RWPE2 (cell line): ENCODE data around the gene NKIRAS1.

Experiments used
- ATAC-seq: fragments of 200-7000 bp; cut with Tn5 transposase; 3 replicates; pipeline ENCODE4 v1.9.1; 2021; ENCODE audit warnings: low read depth
- DNase-seq: peaks from one replicate; pipeline ENCODE4 v3.0.0-alpha.2; 2020; ENCODE audit warnings: low spot score
- H3K27ac ChIP-seq: fragments of 450-650 bp; 2 replicates; pipeline ENCODE4 v1.5.1; 2017; ENCODE audit warnings: mild to moderate bottlenecking; ENCODE audit not compliant: poor library complexity, severe bottlenecking
- H3K27me3 ChIP-seq: fragments of 250-450 bp; sonication (Bioruptor Pico); 2 replicates; pipeline ENCODE4 v1.5.1; 2021; ENCODE audit warnings: mild to moderate bottlenecking, moderate library complexity; ENCODE audit not compliant: insufficient read depth, poor library complexity, severe bottlenecking
- H3K36me3 ChIP-seq: fragments of 250-450 bp; sonication (Bioruptor Pico); 2 replicates; pipeline ENCODE4 v1.5.1; 2020; ENCODE audit warnings: low read depth, mild to moderate bottlenecking, moderate library complexity
- H3K4me1 ChIP-seq: fragments of 250-450 bp; sonication (Bioruptor Pico); 2 replicates; pipeline ENCODE4 v1.5.1; 2021; ENCODE audit warnings: mild to moderate bottlenecking, moderate library complexity; ENCODE audit not compliant: insufficient read depth, poor library complexity, severe bottlenecking
- H3K4me3 ChIP-seq: fragments of 250-450 bp; sonication (Bioruptor Pico); 2 replicates; pipeline ENCODE4 v1.5.1; 2021; ENCODE audit warnings: mild to moderate bottlenecking, moderate library complexity; ENCODE audit not compliant: severe bottlenecking
- H3K9me3 ChIP-seq: fragments of 250-450 bp; sonication (Bioruptor Pico); 2 replicates; pipeline ENCODE4 v1.5.1; 2021; ENCODE audit warnings: mild to moderate bottlenecking, moderate library complexity; ENCODE audit not compliant: severe bottlenecking
- CTCF ChIP-seq: fragments of 450-650 bp; IDR thresholded peaks from one replicate; pipeline ENCODE4 v1.5.1; 2017; ENCODE audit warnings: mild to moderate bottlenecking, moderate library complexity; ENCODE audit not compliant: poor library complexity, severe bottlenecking

NKIRAS1 gene

GRCh38 chr3:23941440-23941839 lies 24.6 kb upstream of the NKIRAS1 start:
- H3K36me3 ChIP-seq: no peaks in the 10 kb centered on the region
- no peaks in the 10 kb centered on the region for H3K9me3 ChIP-seq
- H3K4me3 ChIP-seq: no peak overlapping the region
- DNase-seq (no peak), ATAC-seq (no peak)
- no peaks in the 10 kb centered on the region for H3K27me3 ChIP-seq
- no peak for TF ChIP-seq CTCF
- no peaks in the 10 kb centered on the region for H3K4me1 ChIP-seq
- no peak overlapping the region for H3K27ac ChIP-seq

GRCh38 chr3:23940775-23941174 lies 24.0 kb upstream of the NKIRAS1 start:
- Histone ChIP-seq H3K9me3 (no peaks in the 10 kb centered on the region), H3K27ac (no peak overlapping the region), H3K4me1 (no peaks in the 10 kb centered on the region), H3K27me3 (no peaks in the 10 kb centered on the region), H3K4me3 (no peak overlapping the region), H3K36me3 (no peaks in the 10 kb centered on the region)
- TF ChIP-seq CTCF: no peak
- no peak for ATAC-seq
- no peak for DNase-seq

- H3K4me3 ChIP-seq: no peak overlapping the region
- no peak overlapping the region for H3K27ac ChIP-seq
- H3K27me3 ChIP-seq: no peaks in the 10 kb centered on the region
- no peaks in the 10 kb centered on the region for H3K9me3 ChIP-seq
- no peaks in the 10 kb centered on the region for H3K4me1 ChIP-seq
- DNase-seq (no peak), ATAC-seq (no peak)
- TF ChIP-seq CTCF: no peak
- H3K36me3 ChIP-seq: no peaks in the 10 kb centered on the region
Measured at GRCh38 chr3:23938688-23939087, 21.9 kb upstream of the NKIRAS1 start.

- no peak overlapping the region for H3K4me3 ChIP-seq
- TF ChIP-seq CTCF: no peak
- no peak overlapping the region for H3K27ac ChIP-seq
- ATAC-seq (no peak), DNase-seq (no peak)
- H3K9me3 ChIP-seq: no peaks in the 10 kb centered on the region
- no peaks in the 10 kb centered on the region for H3K4me1 ChIP-seq
- no peaks in the 10 kb centered on the region for H3K27me3 ChIP-seq
- H3K36me3 ChIP-seq: no peaks in the 10 kb centered on the region
Measured at GRCh38 chr3:23937296-23937695, 20.5 kb upstream of the NKIRAS1 start.

- ATAC-seq: no peak
- TF ChIP-seq CTCF: no peak
Measured at GRCh38 chr3:23934253-23934652, 17.5 kb upstream of the NKIRAS1 start.

More at GRCh38 chr3:23934253-23934652, 17.5 kb upstream of the NKIRAS1 start:
- DNase-seq: no peak
- Histone ChIP-seq H3K36me3 (no peaks in the 10 kb centered on the region), H3K4me1 (no peaks in the 10 kb centered on the region), H3K27me3 (no peaks in the 10 kb centered on the region), H3K9me3 (no peaks in the 10 kb centered on the region), H3K4me3 (no peak overlapping the region), H3K27ac (no peak overlapping the region)
